GM19351 (cell line): ENCODE results near the gene SERPINH1.
"Not testable (repeated sequence)": the region's sequence is repeated elsewhere in the genome, so short reads cannot be mapped to it uniquely, and the experiment has no call there.

Experiments used
- ATAC-seq: cut with Tn5 transposase; IDR thresholded peaks from one replicate; pipeline ENCODE4 v1.9.1; 2021; ENCODE audit warnings: mild to moderate bottlenecking, moderate library complexity; ENCODE audit not compliant: unreplicated experiment

SERPINH1 gene

DNA sequence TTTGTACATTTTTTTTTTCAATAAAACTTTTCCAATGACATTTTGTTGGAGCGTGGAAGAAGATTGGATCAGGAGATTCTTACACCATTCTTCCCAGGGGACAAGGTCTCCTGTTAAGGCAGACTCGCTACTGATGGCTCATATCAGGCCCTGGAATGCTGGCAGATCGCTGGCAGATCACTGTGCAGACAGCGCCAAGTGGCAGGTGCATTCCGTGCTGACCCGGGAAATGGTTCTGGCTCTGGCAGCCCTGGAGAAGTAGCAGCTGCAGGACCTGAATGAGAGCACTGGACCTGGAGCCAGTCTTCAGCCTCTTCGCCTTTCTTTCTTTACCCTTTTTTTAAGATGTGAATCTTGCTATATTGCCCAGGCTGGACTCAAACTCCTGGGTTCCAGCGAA is 10.7 kb downstream of the SERPINH1 start:
- ATAC-seq = no peak

DNA sequence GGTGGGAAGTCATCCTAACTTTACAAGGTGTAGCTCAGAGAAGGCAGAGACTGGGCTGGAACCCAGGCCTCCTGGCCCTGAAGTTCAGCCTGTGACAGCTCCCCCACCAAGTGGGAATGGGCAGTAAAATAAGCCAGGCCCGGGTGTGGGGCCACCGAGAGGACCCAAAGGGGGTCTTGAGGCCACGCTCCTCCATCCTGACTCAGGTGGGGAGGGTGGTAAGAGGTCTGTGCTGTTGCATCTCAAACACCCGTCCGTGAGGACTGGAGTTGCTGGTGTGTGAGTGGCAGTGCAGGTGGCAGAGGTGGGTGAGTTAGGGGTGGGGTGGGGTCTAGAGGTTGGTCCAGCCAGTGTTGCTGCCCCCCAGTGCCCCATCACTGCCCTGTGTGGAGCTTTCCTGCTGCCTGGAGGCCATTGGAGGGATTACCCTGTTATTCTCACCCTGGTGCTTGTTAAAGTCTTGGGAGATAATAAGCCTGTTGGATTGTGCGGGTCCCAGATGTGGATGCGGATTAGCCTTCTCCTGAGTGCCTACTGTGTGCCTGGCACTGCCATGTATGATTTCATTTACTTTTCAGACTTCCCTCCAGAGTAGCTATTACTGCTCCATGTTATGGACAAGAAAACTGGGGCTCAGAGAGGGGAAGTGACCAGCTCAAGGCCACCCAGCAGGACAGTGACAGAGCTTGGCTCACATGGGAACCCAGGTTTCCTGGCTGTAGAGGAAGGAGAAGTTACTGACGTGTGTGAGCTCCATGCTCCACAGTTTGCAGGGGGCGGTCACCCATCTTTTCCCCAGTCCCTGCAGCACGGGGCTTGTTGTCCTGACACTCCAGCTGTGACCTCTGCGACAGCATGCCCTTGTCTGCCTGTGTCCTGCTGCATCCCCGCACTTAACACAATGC is 12.9 kb downstream of the SERPINH1 start:
- no peak for ATAC-seq

DNA sequence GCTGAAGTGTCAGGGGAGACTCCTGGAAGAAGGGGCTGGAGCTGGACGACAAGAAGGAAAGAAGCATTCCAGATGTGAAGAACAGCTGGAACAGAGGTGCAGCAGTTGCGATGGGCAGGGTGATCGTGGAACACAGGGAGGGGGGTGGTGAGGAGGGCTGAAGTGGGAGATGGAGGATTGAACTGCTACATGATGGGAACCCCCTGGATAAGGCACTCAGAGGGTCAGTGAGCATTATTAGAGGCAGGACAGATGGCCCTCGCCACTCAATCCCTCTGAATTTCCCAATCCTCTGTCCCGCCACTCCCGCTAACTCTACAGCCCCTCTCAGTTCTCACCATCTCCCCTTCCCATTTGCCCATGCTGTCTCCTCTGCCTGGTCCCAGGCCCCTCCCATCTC is 14.0 kb downstream of the SERPINH1 start:
- no peak for ATAC-seq

DNA sequence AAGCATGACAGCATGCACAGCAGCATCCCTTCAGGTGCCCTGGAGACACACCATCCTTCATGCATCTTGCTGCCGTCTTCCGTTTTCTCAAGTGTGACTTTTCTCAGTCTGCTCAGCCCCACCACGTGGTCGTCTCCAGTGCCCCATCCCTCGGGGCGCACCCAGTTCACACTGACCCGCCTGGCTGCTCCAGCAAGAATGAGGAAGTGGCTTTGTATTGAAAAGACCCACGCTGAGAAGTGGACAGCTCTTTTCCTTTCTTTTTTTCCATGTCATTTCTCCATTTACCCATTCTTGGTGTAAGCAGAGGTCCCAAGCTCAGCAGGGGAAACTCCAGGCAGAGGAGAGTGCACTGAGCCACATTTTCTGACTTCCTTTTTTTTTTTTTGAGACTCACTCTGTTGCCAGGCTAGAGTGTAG is 14.5 kb downstream of the SERPINH1 start:
- ATAC-seq = no peak

DNA sequence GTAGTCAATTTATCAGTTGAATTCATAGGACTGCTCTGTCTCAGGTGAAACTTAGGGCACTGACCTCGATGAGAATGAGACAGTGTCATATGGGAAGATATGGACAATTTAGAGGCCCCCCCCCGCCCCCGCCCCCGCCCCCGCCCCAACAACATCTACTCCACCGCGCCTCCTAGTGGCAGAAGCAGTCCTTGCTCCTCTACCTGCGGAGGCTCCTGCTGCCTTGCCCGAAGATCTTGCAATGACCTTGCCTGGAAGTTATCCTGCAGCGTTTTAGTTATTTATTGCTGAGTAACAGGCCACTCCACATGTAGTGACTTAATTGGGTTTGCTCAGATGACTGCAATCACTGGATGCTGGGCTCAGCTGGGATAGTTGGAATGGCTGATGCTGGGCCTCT is 15.2 kb downstream of the SERPINH1 start:
- ATAC-seq = no peak

DNA sequence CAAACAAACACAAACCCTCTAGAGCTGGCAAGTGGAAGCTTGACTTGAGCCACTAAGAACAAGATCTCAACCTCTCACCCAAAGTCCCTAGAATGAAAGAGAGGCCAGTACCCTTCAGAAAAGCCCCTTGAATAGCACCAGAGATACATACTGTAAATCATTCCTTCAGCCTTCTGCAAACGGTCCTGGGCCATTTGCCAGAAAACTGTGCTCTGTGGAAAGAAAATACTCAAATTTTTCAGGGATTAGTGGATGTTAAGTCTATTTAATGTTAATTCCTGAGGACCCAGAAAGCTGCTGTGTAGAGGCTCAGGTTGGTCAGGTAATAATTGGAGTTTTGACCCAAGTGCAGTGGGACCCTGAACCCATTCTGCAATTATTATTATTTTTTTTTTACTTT is 16.9 kb downstream of the SERPINH1 start:
- no peak for ATAC-seq

DNA sequence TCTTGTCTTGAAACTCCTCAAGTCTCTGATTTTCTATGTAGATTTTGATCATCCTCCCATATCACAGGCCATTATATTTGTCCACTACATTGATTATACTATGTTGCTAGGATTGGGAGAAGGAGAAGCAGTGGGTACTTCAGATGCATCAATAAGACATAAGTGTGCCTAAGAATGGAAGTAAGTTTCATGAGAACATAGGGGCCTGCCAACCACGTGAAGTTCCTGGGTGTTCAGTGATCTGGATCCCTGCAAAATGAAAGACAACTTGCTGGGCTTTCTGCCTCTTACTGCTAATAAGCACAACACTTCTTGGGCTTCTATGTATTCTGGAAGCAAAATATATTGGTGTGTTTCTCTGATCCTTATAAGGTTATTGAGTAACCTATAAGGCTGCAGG is 17.8 kb downstream of the SERPINH1 start:
- ATAC-seq = no peak

DNA sequence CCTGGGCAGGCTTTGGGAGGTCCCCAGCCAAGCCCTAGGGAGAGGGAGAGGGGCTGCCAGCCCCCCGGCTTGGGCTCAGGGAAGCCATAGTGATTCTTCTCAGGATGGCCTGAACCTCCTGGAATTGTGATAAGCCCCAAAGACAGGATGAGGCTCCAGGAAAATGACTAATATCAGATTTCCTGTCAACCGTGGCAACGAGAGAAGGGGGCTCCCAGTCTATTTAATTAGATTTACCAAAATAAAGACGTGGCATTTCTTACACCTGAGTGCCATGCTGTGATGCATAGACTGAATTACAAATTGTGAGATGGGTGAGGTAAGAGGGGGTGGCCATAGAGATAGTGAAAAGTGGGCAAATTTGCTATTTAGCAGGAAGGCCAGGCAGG is 20.4 kb downstream of the SERPINH1 start:
- no peak for ATAC-seq

DNA sequence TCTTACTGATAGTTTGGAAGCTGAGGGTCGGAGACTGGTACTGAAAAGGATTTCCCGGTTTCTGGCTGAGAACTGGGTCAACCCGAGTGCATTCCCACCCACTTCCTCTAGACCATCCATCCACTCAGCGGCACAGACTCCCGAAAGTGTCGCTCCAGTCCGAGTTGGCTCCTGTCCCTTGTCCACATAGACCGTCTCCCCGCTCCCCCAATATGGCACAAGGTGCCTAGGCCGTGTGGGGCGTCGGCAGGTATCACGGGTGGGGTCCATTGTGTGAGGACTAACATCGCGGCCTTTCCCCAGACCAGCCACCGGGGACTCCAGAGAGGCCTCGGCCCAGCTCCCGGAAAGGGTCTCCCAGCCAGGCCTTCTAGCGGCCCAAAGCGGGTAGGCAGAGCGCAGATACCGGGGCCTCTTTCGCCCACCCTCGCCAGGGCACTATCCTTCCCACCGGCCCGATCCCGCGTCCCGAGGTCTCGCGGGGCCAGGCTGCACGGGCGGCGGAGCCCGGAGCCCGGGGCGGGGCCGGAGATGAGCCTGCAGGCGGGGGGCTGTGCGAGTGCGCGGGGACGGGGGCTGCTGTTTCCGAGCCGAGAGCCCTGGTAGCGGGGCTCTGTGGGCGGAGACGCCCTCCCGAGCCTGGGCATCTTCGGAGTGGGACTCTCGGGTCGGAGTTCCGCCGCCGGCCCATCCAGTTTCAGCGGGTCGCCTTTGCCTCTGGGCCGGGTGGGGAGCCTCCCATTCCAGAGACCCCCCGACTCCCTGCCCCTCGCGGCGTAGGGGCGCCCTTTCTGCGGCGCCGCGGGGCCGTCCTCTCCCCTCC is 21.1 kb downstream of the SERPINH1 start:
- peak; percentile 80 for ATAC-seq

DNA sequence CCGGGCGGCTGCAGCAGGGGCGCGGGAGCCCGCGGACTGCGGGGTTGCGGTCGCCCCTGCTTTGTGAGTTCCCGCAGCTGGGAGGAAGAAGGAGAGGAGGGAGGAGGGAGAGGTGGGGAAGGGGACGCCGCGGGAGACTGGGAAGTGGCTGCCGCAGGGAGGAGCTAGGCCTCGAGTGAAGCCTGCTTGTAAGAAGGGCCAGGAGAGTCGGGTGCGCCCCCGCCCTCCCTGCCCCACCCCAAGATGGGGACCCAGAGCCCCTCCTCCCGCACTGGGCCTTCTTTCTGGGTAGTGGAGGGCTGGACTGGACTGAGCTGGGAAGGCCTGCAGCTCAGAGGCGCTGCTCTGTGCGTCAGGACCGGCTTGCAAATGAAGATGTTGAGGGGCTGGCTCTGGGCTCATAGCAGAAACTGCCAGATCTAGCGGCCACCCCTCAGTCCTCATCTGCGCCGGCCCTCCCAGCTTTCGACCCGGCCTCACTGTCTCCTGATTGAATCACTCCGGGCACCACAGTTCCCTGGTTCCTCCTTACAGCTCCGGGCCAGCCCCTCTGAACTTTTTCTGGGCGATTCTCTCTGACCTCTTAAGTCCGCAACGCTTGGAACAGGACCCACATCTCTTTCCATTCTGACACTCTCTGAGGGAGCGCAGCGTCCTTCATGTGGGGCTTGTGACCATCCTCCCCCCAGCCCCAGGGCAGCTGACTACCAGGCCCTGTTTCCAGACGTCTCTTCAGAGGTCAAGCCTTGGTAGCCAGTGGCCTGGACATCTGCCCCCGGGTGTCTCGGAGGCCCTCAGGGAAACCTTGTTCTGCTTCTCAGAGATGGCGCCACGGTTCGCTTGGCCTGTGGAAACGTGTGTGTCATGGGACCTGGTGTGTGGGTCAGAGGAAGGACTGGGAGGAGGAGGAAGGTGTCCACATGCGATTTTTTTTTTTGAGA is 21.9 kb downstream of the SERPINH1 start:
- ATAC-seq = no peak

DNA sequence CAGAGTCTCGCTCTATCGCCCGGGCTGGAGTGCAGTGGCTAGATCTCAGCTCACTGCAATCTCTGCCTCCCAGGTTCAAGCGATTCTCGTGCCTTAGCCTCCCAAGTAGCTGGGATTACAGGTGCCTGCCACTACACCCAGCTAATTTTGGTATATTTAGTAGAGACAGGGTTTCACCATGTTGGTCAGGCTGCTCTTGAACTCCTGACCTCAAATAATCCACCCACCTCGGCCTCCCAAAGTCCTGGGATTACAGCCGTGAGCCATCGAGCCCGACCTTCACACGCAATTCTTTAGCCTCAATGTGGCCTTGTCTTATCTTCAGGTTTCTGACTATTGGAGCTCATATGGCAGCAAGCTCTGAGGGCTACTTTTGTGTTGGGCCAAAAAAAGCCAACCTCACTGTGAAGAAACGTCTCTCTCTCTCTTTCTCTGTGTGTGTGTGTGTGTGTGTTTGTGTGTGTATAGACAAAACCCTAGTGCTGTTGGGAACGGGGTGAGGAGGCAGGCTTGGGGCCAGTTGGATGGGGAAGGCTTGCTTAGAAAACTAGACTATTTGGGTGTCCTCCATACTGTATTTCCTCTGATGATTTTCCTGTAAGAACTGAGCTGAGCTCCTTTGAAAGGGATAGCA is 22.7 kb downstream of the SERPINH1 start:
- not testable (repeated sequence) for ATAC-seq

DNA sequence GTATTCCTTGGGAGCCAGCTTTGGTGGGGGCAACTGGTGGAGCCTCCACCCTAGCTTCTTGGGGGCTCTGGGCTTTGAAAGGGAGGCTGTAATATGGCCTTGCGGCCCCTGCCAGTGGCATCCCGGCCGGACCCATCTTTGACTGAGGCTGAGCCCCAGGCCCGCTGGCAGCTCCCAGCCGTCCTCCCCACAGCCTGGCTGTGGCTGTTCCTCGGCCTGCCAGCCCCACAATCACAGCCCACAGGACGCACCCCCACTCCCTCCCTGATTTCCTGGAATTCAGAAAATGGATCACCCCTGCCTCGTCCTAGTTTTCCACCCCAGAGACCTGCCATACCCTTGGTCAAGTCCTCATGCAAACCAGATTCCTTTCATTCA is 23.2 kb downstream of the SERPINH1 start:
- no peak for ATAC-seq

DNA sequence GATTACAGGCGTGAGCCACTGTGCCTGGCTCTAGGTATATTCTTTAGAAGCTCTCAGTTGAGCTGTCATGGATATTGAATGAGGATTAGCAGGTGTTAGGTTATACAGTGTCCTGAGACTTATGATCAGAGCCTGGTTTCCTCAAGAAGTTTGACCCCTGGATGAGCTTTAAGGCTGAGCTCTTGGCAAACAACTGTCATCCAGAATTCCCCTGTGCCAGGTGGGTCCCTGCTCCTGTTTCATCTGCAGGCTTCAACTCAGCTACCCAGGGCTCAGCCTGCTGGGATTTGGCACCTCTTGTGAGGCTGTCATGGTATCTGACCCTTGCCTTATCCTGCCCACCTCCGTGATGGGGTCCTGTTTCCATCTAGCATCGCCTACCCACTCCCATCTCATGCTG is 24.3 kb downstream of the SERPINH1 start:
- no peak for ATAC-seq

DNA sequence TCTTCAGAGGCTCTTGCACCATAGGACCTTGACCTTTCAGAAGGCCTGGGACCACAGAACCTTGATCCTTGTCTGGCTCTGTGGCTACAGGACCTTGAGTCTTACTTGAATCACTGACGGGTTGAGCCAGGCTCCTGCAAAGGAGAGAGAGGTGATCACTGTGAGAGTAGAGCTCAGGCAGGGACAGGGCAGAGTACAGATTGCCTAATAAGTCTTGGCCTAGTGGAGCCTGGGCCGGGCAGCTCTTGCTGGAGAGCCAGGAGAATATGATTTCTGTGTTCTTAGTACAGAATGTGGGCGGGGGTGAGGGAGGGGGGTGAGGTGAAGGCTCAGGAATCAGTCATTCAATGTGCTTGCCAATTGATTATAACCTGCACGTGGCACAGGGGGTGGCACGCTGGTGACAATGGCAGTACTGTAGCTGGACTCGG is 26.0 kb downstream of the SERPINH1 start:
- no peak for ATAC-seq

DNA sequence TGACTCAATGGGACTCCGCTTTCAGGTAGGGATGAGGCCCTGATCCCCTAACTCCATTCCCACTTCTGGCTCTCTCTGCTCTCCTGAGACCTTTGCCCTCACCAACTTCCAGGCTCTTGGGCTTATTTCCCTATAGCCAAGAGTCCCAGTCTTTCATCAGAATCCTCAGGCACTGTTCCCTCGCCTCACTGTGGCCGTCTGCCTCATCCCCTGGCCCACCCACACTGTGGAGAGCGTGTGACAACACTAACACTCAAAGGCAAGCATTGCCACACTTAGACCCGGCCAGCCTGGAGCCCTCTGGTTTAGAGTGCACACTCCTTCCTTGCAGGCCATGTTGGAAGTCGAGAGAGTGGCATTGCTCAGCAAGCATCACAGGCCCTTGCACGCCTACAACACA is 27.0 kb downstream of the SERPINH1 start:
- ATAC-seq = no peak

DNA sequence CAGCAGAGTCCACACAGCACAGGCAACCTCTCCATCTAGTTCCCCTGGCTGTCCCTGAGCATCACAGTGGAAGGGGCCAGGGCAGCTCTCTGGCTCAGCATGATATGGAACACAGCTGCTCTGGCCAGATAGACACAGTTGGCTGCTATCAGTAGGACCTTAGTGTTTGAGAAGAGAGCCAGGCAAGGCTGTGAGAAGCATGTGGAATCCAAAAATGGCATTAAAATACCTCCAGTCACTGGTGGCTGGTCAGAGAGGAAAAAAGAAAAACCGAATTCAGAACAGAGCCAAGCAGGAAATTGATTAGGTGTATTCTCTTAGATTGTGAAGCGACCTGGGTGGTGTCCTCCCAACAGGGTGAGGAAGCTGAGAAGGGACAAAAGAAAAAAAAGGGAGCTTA is 27.9 kb downstream of the SERPINH1 start:
- no peak for ATAC-seq

DNA sequence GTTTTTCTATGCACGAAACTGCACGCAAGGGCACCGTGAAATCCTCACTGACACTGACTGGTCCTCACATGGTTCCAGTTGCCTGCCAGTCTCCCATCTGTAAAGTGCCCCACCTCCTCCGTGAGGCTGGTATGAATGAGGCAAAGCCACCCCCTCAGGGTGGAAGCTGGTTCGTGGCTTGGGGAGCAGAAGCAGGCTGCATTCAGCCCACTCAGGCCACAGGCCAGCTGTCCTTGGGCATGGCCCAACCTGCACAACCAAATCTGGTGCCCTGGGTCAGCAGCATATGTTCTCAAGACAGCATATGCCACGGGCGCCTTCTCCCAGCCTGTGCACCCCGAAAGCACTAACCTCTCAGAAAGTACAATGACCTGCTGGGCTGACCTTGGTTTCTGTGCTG is 29.3 kb downstream of the SERPINH1 start:
- no peak for ATAC-seq

DNA sequence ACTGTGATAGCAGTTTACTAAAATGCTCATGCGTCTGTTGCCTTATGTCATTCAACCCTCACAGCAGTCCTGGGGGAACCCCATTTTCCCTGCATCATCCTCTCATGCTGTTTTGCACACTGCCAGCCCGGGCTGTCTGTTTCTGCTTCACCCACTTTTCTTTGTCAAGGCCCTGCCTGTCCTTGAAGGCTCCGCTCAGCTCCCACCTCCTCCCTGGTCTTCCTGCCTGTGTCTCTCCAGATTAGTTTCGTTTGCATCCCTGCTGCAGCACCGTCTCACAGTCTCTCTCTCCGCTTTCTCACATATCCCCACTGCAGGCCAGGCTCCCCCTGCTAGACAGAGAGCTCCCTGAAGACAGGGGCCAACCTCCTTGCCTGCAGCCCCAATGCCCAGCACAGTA is 29.9 kb downstream of the SERPINH1 start:
- no peak for ATAC-seq

DNA sequence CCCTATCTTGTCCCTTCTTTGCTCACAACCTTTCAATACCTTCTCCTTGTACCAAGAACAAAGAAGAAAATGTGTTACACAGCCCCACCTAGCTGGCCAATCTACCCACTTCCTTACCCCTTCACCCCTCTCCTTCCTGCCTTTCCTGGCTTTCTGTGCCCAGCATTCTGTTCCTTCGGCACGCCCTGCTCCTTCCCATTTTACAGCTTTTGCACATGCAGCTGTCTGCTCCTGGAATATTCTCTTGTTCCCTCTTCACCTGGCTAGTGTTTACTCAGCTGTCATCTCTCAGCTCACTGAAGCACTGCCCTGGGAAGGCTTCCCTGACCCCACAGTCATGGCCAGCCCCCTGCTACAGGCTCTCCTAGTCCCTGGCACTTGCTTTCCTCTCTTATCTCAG is 30.7 kb downstream of the SERPINH1 start:
- ATAC-seq = no peak

DNA sequence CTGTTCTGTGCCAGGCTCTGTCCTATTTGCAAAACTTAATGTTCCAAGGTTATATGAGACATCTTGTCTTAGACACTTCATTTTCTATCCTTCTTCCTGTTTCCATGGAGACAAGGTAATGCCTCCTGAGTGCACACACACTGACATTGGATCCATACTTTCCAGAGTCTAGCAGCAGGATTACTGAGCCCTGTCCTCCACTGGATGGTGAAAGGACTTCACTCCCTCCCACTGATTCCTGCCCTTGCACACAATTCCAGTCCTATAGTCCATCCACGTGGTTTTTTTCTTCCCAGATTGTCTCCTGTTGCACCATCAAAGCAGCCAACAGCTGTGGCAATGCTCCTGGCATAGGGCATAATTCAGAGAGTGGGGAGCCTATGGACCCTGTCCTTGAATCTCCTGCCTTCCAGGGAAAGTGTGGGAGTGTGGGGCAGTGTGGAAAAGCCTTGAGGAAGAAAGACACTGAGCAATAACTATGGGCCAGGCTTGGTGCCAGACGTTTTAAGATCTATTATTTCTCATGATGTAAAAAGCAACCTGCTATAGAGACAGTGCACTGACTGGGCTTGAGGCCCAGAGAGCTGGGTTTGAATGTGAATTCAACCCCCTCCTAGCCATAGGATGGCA is 31.3 kb downstream of the SERPINH1 start:
- no peak for ATAC-seq
